Astrocyte (in vitro differentiated cells and primary cell): Measurements from ENCODE around the gene IRF4. TPM values are rescaled to one million over a fixed set of nuclear protein-coding genes. Genes with fewer than 3 reads are reported as not detected.

Experiments used
- DNase-seq: peaks from one replicate; pipeline ENCODE4 v3.0.0-alpha.2; 2010; ENCODE audit warnings: low read depth
- FAIRE-seq: peaks from 2 replicates; lab custom pipeline; 2011; peaks lifted over from hg19 to GRCh38; lab: Jason Lieb, UNC
- H2AFZ ChIP-seq: 2 replicates; pipeline ENCODE4 v1.6.0; 2012; ENCODE audit warnings: low read depth, low read length, inconsistent platforms
- H3K27ac ChIP-seq: 2 replicates; pipeline ENCODE4 v1.5.1; 2011; ENCODE audit warnings: low read depth, low read length, inconsistent platforms
- H3K27me3 ChIP-seq: 2 replicates; pipeline ENCODE4 v1.6.0; 2011; ENCODE audit warnings: low read length, inconsistent platforms; ENCODE audit not compliant: insufficient read depth
- H3K36me3 ChIP-seq: 2 replicates; pipeline ENCODE4 v1.5.1; 2011; ENCODE audit warnings: low read length, inconsistent platforms; ENCODE audit not compliant: insufficient read depth
- H3K4me1 ChIP-seq: 2 replicates; pipeline ENCODE4 v1.5.1; 2011; ENCODE audit warnings: low read length, inconsistent platforms; ENCODE audit not compliant: insufficient read depth
- H3K4me2 ChIP-seq: 2 replicates; pipeline ENCODE4 v1.6.0; 2012; ENCODE audit warnings: low read length, inconsistent platforms
- H3K4me3 ChIP-seq: 2 replicates; pipeline ENCODE4 v1.5.1; 2011; ENCODE audit warnings: low read depth, mild to moderate bottlenecking, low read length, inconsistent platforms; ENCODE audit not compliant: insufficient read depth
- H3K79me2 ChIP-seq: 2 replicates; pipeline ENCODE4 v1.6.0; 2012; ENCODE audit warnings: mild to moderate bottlenecking, low read length, inconsistent platforms; ENCODE audit not compliant: insufficient read depth
- H3K9ac ChIP-seq: 2 replicates; pipeline ENCODE4 v1.6.0; 2012; ENCODE audit warnings: mild to moderate bottlenecking, low read length, inconsistent platforms
- H3K9me3 ChIP-seq: 2 replicates; pipeline ENCODE4 v1.5.1; 2012; ENCODE audit warnings: low read depth, mild to moderate bottlenecking, low read length, inconsistent platforms; ENCODE audit not compliant: insufficient read depth
- H4K20me1 ChIP-seq: 2 replicates; pipeline ENCODE4 v1.6.0; 2012; ENCODE audit warnings: low read length, inconsistent platforms; ENCODE audit not compliant: insufficient read depth
- H3K27ac Mint-ChIP-seq: one replicate; pipeline ENCODE4 v1.8.0; 2021; ENCODE audit warnings: mild to moderate bottlenecking, mixed read lengths; ENCODE audit not compliant: unreplicated experiment
- H3K27me3 Mint-ChIP-seq: one replicate; pipeline ENCODE4 v1.8.0; 2021; ENCODE audit warnings: low read depth, mixed read lengths; ENCODE audit not compliant: unreplicated experiment
- H3K36me3 Mint-ChIP-seq: one replicate; pipeline ENCODE4 v1.8.0; 2021; ENCODE audit warnings: low read depth, mixed read lengths; ENCODE audit not compliant: unreplicated experiment
- H3K4me1 Mint-ChIP-seq: one replicate; pipeline ENCODE4 v1.8.0; 2021; ENCODE audit warnings: low read depth, mixed read lengths; ENCODE audit not compliant: unreplicated experiment
- H3K4me3 Mint-ChIP-seq: one replicate; pipeline ENCODE4 v1.8.0; 2021; ENCODE audit warnings: mild to moderate bottlenecking, moderate library complexity, mixed read lengths; ENCODE audit not compliant: unreplicated experiment
- H3K9me3 Mint-ChIP-seq: one replicate; pipeline ENCODE4 v1.8.0; 2021; ENCODE audit warnings: mild to moderate bottlenecking, mixed read lengths; ENCODE audit not compliant: unreplicated experiment
- CTCF ChIP-seq: IDR thresholded peaks from 2 replicates; pipeline ENCODE4 v1.5.1; 2011; ENCODE audit warnings: low read depth, mild to moderate bottlenecking, inconsistent platforms, low read length, moderate library complexity; ENCODE audit not compliant: insufficient read depth
- EZH2 ChIP-seq: IDR thresholded peaks from 2 replicates; pipeline ENCODE4 v1.6.1; 2012; ENCODE audit warnings: mild to moderate bottlenecking, low read length, inconsistent platforms; ENCODE audit not compliant: insufficient read depth
- total RNA-seq: library from RNA; stranded (reverse); gene quantifications from 2 replicates; pipeline ENCODE4 v1.2.1, GENCODE V29; 2021

Gene IRF4
- total RNA-seq, 1 donor from 2014 or later: 0.30 TPM

- no peaks in the 10 kb centered on the region for H3K4me1 Mint-ChIP-seq
- Histone ChIP-seq H4K20me1 (no peaks in the 10 kb centered on the region), H3K27me3 (peaks cover 7% of the 10 kb centered on the region), H3K79me2 (no peaks in the 10 kb centered on the region), H3K36me3 (no peaks in the 10 kb centered on the region), H3K9me3 (no peaks in the 10 kb centered on the region), H3K4me1 (no peaks in the 10 kb centered on the region), H3K4me3 (no peak overlapping the region), H3K4me2 (no peak overlapping the region), H3K9ac (no peak overlapping the region), H3K27ac (no peak overlapping the region), H2AFZ (no peak overlapping the region)
- no peak for TF ChIP-seq EZH2
- TF ChIP-seq CTCF: no peak
- H3K4me3 Mint-ChIP-seq: no peak overlapping the region
- DNase-seq (no peak), FAIRE-seq (no peak)
- H3K27ac Mint-ChIP-seq: peak overlapping the region; percentile 21
- H3K9me3 Mint-ChIP-seq: peaks cover 9% of the 10 kb centered on the region
- H3K27me3 Mint-ChIP-seq: peaks cover 10% of the 10 kb centered on the region
- H3K36me3 Mint-ChIP-seq: no peaks in the 10 kb centered on the region
Observed at GRCh38 chr6:456358-456867, 64.9 kb downstream of the IRF4 start.

- Histone ChIP-seq H3K9me3 (no peaks in the 10 kb centered on the region), H3K27me3 (peaks cover 5% of the 10 kb centered on the region), H3K4me1 (no peaks in the 10 kb centered on the region), H2AFZ (no peak overlapping the region), H3K79me2 (no peaks in the 10 kb centered on the region), H3K4me2 (no peak overlapping the region), H4K20me1 (no peaks in the 10 kb centered on the region), H3K27ac (no peak overlapping the region), H3K9ac (no peak overlapping the region), H3K36me3 (no peaks in the 10 kb centered on the region), H3K4me3 (no peak overlapping the region)
- no peaks in the 10 kb centered on the region for H3K36me3 Mint-ChIP-seq
- no peak for FAIRE-seq
- H3K27me3 Mint-ChIP-seq: peaks cover 12% of the 10 kb centered on the region
- H3K4me1 Mint-ChIP-seq: no peaks in the 10 kb centered on the region
- no peak for DNase-seq
- H3K4me3 Mint-ChIP-seq: no peak overlapping the region
- peak overlapping the region; percentile 21 for H3K27ac Mint-ChIP-seq
- no peak for TF ChIP-seq CTCF
- no peak for TF ChIP-seq EZH2
- peaks cover 9% of the 10 kb centered on the region for H3K9me3 Mint-ChIP-seq
Observed at GRCh38 chr6:456887-457286, 65.3 kb downstream of the IRF4 start.

Other genes with a start within 250 kb of the IRF4 start
- 32.9 and 34.9 TPM in 2 replicates for gene DUSP22, start 99.3 kb upstream of the IRF4 start, total RNA-seq